IPS-20b (cell line): ENCODE data around the gene PSMD6.

ENCODE experiments used
- H3K27ac ChIP-seq: one replicate; pipeline ENCODE4 v1.5.1; 2013; ENCODE audit warnings: low read length
- H3K27me3 ChIP-seq: 2 replicates; pipeline ENCODE4 v1.6.1; 2013; ENCODE audit warnings: mild to moderate bottlenecking, low read length, inconsistent platforms; ENCODE audit not compliant: insufficient read depth
- H3K36me3 ChIP-seq: 2 replicates; pipeline ENCODE4 v1.6.1; 2013; ENCODE audit warnings: low read depth, mild to moderate bottlenecking, inconsistent platforms, low read length, moderate library complexity; ENCODE audit not compliant: insufficient read depth
- H3K4me1 ChIP-seq: 2 replicates; pipeline ENCODE4 v1.6.1; 2013; ENCODE audit warnings: mild to moderate bottlenecking, control low read depth, inconsistent platforms, low read length, moderate library complexity; ENCODE audit not compliant: insufficient read depth
- H3K4me3 ChIP-seq: 2 replicates; pipeline ENCODE4 v1.5.1; 2013; ENCODE audit warnings: mild to moderate bottlenecking, low read length, inconsistent platforms
- H3K9ac ChIP-seq: 2 replicates; pipeline ENCODE4 v1.6.1; 2013; ENCODE audit warnings: low read depth, mild to moderate bottlenecking, inconsistent platforms, low read length, moderate library complexity
- H3K9me3 ChIP-seq: 2 replicates; pipeline ENCODE4 v1.6.1; 2013; ENCODE audit warnings: mild to moderate bottlenecking, low read depth, low read length, inconsistent platforms; ENCODE audit not compliant: insufficient read depth

Gene PSMD6

DNA sequence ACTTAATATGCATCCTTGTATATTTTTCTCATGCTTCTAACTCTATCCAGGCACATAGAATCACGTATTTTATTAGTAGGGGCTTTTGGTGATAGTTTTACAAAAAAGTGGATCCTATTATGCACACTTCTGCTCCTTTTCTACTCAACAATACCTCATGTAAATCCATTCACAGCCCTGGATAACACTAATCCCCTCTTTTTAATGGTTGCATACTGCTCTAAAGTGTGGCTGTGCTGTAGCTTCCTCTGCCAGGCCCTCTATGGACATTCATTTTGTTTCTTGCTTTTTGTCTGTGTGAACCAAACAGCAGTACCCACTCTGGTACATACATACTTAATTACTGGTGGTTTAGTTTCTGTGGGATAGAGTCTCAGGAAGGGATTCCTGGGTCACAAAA is 59.8 kb downstream of the PSMD6 start:
- H3K4me3 ChIP-seq, result no peak overlapping the region
- H3K9ac ChIP-seq, result no peak overlapping the region
- H3K27me3 ChIP-seq, result no peaks in the 10 kb centered on the region
- peaks cover 45% of the 10 kb centered on the region for H3K4me1 ChIP-seq
- H3K36me3 ChIP-seq, result no peaks in the 10 kb centered on the region
- no peak overlapping the region for H3K27ac ChIP-seq
- H3K9me3 ChIP-seq, result no peaks in the 10 kb centered on the region

DNA sequence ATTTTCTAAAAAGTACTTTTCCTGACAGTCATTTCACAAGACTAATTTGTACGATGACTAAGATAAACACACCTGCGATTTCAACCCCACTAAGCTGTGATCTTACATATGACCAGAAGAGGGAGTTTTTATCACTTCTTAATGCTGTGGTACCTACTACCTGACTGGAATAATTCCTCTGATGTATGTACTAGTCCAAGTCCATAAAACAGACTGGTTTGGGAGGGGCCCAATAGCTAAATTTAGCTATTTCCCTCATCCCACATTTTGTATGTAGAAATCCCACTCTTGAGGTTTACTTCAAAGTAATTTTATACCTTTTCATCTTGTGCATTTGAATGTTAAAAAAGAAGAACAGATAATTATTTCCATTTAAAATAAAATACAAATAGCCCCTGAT is 61.4 kb downstream of the PSMD6 start:
- peaks cover 38% of the 10 kb centered on the region for H3K4me1 ChIP-seq
- no peaks in the 10 kb centered on the region for H3K9me3 ChIP-seq
- H3K9ac ChIP-seq, result no peak overlapping the region
- no peak overlapping the region for H3K4me3 ChIP-seq
- H3K36me3 ChIP-seq, result no peaks in the 10 kb centered on the region
- no peak overlapping the region for H3K27ac ChIP-seq
- no peaks in the 10 kb centered on the region for H3K27me3 ChIP-seq
